ENCODE results near the gene ALDH1L2.

Gene ALDH1L2

DNA sequence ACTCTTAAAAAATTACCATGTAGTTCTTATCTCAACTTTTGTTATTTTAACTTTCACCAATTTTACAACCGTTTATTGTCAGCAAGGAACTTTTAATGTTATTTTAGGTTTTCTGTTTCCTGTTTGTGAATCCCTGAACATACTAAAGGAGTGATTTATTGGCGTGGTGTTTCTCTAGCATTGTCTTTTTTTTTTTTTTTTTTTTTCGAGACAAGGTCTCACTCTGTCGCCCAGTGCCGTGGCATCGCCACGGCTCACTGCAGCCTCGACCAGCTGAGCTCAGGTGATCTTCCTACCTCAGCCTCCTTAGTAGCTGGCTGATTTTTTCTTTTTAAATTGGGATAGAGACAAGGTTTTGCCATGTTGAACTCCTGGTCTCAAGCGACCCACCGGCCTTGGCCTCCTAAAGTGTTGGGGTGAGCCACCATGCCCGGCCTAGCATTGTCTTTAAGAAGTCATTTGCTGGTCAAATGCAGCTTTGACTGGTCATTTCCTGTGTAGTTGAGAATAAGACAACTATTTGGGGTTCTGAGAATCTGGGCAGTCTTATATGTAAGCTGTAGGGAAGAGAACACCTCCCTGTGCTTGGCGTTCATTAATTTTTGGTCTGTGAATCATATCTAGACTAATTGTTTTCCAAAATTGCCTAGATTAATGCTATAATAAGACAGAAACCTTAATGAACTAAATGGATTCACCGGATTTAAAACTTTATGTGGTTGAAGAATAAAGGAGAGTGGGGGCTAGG, 25.4 kb upstream of the ALDH1L2 start:
- H3K4me1 ChIP-seq (ENCODE audit: insufficient read depth, poor library complexity, severe bottlenecking): peaks cover 14% of the 10 kb centered on the region
- H3K4me3 ChIP-seq (ENCODE audit: severe bottlenecking): peak overlapping the region; percentile 88
- TF ChIP-seq, protein P1, sequence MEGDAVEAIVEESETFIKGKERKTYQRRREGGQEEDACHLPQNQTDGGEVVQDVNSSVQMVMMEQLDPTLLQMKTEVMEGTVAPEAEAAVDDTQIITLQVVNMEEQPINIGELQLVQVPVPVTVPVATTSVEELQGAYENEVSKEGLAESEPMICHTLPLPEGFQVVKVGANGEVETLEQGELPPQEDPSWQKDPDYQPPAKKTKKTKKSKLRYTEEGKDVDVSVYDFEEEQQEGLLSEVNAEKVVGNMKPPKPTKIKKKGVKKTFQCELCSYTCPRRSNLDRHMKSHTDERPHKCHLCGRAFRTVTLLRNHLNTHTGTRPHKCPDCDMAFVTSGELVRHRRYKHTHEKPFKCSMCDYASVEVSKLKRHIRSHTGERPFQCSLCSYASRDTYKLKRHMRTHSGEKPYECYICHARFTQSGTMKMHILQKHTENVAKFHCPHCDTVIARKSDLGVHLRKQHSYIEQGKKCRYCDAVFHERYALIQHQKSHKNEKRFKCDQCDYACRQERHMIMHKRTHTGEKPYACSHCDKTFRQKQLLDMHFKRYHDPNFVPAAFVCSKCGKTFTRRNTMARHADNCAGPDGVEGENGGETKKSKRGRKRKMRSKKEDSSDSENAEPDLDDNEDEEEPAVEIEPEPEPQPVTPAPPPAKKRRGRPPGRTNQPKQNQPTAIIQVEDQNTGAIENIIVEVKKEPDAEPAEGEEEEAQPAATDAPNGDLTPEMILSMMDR (IDR thresholded peaks at IDR 0.05; ENCODE audit: poor library complexity, severe bottlenecking): no peak
- H3K27me3 ChIP-seq (ENCODE audit: insufficient read depth, poor library complexity, severe bottlenecking): no peaks in the 10 kb centered on the region
- H3K27ac ChIP-seq (ENCODE audit: poor library complexity, severe bottlenecking): peak overlapping the region; percentile 80
- peaks cover 41% of the 10 kb centered on the region for H3K36me3 ChIP-seq (ENCODE audit: low read depth)
- H3K9me3 ChIP-seq (ENCODE audit: severe bottlenecking): no peaks in the 10 kb centered on the region
- peak; percentile 26; the same call in 2 of the 3 replicates for ATAC-seq (ENCODE audit: low read depth)
- DNase-seq (ENCODE audit: low spot score): no peak

DNA sequence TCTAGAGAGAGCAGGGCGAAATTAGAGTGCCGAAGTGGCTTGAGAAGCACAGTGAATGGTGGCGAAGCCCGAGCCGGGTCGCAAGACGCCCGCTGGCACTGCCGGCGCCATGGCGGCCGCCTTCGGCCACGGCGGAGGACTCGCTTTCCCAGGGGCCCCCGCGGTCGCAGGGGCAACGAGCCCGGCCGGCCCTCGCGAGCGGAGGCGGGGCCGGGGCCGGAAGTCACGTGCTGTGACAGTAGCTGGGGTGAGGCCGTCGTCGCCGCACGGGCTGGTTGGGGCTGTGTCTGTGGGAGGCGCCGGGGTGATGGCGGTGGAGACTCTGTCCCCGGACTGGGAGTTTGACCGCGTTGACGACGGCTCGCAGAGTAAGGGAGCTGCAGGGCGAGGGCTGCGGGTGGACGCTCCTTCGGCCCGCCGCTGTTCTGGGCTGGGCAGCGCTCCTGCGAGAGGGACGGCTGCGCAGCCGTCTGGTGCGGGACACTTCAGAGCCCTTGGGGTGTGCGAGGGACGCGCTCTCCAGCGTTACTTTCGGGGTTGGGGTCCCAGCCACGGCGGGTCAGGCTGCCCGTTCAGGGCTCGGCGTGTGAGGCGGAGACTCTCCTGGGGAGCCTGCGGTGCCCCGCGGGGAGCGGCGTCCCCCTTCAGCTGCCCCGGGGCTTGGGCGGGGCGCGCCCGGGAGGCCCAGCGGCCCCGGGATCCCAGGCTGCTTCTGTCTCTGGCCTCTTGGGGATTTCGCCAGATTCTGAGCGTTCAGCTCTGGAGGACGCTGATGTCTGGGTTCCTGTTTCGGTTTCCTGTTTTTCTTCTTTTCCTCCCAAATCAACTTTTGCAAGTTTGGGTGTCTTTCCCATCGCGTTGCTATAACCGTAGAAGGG, 23.5 kb upstream of the ALDH1L2 start, which contains the start of gene WASHC4:
TSS of gene WASHC4 (plus strand) at position 238 of the 878 bp plus-strand sequence. CDS start at position 308, 70 bp downstream.
- no peaks in the 10 kb centered on the region for H3K27me3 ChIP-seq (ENCODE audit: insufficient read depth, poor library complexity, severe bottlenecking)
- H3K4me1 ChIP-seq (ENCODE audit: insufficient read depth, poor library complexity, severe bottlenecking): peaks cover 14% of the 10 kb centered on the region
- TF ChIP-seq, protein P1 (IDR thresholded peaks at IDR 0.05; ENCODE audit: poor library complexity, severe bottlenecking): no peak
- H3K9me3 ChIP-seq (ENCODE audit: severe bottlenecking): no peaks in the 10 kb centered on the region
- H3K4me3 ChIP-seq (ENCODE audit: severe bottlenecking): peak within 1 kb of the TSS; percentile 88
- peaks cover 22% of the 10 kb centered on the region for H3K36me3 ChIP-seq (ENCODE audit: low read depth)
- peak within 1 kb of the TSS; percentile 80 for H3K27ac ChIP-seq (ENCODE audit: poor library complexity, severe bottlenecking)
- ATAC-seq (ENCODE audit: low read depth) (peak; percentile 90), DNase-seq (ENCODE audit: low spot score) (peak; percentile 93)

DNA sequence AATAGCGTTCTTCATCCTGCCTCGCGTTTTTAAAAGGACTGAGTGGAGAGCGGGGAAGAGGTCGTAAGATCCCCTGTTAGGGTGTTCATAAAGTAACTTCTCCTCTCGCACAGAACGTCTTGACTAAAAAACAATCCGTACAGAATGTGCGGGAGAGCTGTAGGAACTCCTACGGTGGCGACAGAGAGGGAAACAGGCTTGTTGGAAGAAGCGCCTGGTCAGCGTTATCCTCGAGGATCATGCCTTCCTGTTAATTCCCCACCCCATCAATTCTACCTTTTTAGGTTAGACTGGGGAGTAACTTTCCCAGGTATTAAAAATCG, 22.9 kb upstream of the ALDH1L2 start:
- Histone ChIP-seq H3K27ac (ENCODE audit: poor library complexity, severe bottlenecking) (peak overlapping the region; percentile 80), H3K9me3 (ENCODE audit: severe bottlenecking) (no peaks in the 10 kb centered on the region), H3K4me3 (ENCODE audit: severe bottlenecking) (peak overlapping the region; percentile 88), H3K4me1 (ENCODE audit: insufficient read depth, poor library complexity, severe bottlenecking) (peaks cover 14% of the 10 kb centered on the region), H3K27me3 (ENCODE audit: insufficient read depth, poor library complexity, severe bottlenecking) (no peaks in the 10 kb centered on the region), H3K36me3 (ENCODE audit: low read depth) (peaks cover 16% of the 10 kb centered on the region)
- TF ChIP-seq, protein P1 (IDR thresholded peaks at IDR 0.05; ENCODE audit: poor library complexity, severe bottlenecking): no peak
- DNase-seq (ENCODE audit: low spot score): no peak
- ATAC-seq (ENCODE audit: low read depth): peak; percentile 18

DNA sequence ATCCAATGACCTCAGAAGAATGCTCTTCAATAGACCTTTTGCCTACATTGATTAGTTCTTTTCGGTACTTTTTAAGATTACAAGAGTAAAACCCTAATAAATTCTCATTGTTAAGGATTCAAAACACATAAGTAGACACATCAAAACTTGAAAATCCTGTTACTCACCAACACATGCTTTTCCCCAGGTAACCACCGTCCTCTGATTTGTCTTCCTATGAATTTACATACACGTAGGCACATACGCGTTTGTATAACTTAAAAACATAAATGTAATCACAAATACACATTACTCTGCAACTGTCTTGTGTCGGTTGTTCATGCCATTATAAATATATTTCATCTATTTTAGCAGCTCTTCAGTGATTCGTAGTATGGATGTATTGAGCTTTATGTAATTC, 22.4 kb upstream of the ALDH1L2 start:
- H3K27ac ChIP-seq (ENCODE audit: poor library complexity, severe bottlenecking): peak overlapping the region; percentile 80
- no peaks in the 10 kb centered on the region for H3K27me3 ChIP-seq (ENCODE audit: insufficient read depth, poor library complexity, severe bottlenecking)
- ATAC-seq (ENCODE audit: low read depth) (no peak), DNase-seq (ENCODE audit: low spot score) (no peak)
- TF ChIP-seq, protein P1 (IDR thresholded peaks at IDR 0.05; ENCODE audit: poor library complexity, severe bottlenecking): no peak
- peaks cover 11% of the 10 kb centered on the region; the same call in 1 of the 2 replicates for H3K36me3 ChIP-seq (ENCODE audit: low read depth)
- H3K4me3 ChIP-seq (ENCODE audit: severe bottlenecking): peak overlapping the region; percentile 88
- H3K9me3 ChIP-seq (ENCODE audit: severe bottlenecking): no peaks in the 10 kb centered on the region
- H3K4me1 ChIP-seq (ENCODE audit: insufficient read depth, poor library complexity, severe bottlenecking): peaks cover 14% of the 10 kb centered on the region
